Stimulated activated naive CD8-positive, alpha-beta T cell treated with anti-CD3 and anti-CD28 coated beads, Interleukin-15, Interleukin-2, amounts not matched to agents 100 U/mL and 50 U/mL, for 24 hours (primary cell): Measurements from ENCODE around the gene CDH4.

ENCODE experiments used
- ATAC-seq: fragments of 150-1000 bp; cut with Tn5 transposase; one replicate; pipeline ENCODE4 v1.10.0; 2021
- DNase-seq: peaks from one replicate; pipeline ENCODE4 v3.0.0; 2021

CDH4 gene

DNA sequence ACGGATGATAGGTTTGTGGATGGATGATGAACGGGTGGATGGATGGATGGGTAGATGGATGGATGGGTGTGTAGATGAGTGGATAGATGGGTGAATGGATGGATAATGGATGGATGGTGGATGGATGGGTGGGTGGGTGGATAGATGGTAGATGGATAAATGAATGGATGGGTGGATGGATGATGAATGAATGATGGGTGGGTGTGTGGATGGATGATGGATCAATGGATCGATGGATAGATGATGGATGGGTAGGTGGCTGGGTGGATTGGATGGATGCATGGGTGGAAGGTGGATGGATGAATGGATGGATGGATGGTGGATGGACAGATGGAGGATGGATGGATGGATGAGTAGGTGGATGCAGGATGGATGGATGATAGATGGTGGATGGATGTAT, 419.5 kb downstream of the CDH4 start:
- DNase-seq (no peak), ATAC-seq (no peak)

GRCh38 chr20:61673152-61673847, 421.2 kb downstream of the CDH4 start:
- ATAC-seq: no peak
- no peak for DNase-seq

DNA sequence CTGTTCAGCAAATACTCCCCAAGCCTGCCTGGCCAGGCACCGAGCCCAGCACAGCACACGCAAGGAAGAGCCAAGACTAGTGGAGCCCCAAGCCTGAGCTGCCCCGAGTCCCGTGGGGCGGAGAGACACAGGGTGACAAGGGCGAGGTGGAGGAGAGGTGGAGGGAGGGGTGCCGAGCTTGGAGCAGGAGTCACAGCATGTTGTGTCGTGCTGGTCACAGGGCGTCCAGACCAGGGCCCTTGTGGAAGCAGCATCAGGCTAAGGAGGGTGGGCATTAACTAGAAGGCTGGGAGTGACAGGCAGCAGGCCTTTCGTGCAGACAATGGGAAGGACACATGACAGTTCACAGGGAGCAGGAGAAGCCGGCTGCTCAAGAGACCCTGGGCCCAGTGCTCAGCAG, 422.1 kb downstream of the CDH4 start:
- ATAC-seq (no peak), DNase-seq (no peak)

DNA sequence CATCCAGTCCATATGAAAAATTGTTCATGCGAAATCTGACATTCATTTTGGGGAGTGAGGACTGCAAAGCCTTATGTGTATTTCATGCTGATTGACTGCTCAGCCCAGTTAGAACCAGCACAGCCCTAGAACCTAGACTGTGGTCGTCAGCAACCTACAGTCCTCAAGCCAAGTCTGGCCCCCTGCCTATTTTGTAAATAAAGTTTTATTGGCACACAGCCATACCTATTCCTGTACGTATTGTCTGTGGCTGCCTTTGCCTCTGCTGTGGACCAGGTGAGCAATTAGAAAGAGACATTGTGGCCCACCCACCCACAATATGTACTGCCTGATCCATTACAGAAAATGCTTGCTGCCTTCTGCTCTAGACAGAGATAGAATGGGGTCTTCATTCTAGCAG, 422.6 kb downstream of the CDH4 start:
- no peak for ATAC-seq
- DNase-seq: no peak

GRCh38 chr20:61677928-61678327, 425.9 kb downstream of the CDH4 start:
- ATAC-seq: no peak

GRCh38 chr20:61678437-61678836, 426.4 kb downstream of the CDH4 start:
- no peak for ATAC-seq
- DNase-seq: no peak

More at GRCh38 chr20:61677928-61678327, 425.9 kb downstream of the CDH4 start:
- no peak for DNase-seq

GRCh38 chr20:61679473-61679872, 427.4 kb downstream of the CDH4 start:
- ATAC-seq (no peak), DNase-seq (no peak)

- ATAC-seq: no peak
- DNase-seq: no peak
Measured at GRCh38 chr20:61680096-61680495, 428.0 kb downstream of the CDH4 start.

DNA sequence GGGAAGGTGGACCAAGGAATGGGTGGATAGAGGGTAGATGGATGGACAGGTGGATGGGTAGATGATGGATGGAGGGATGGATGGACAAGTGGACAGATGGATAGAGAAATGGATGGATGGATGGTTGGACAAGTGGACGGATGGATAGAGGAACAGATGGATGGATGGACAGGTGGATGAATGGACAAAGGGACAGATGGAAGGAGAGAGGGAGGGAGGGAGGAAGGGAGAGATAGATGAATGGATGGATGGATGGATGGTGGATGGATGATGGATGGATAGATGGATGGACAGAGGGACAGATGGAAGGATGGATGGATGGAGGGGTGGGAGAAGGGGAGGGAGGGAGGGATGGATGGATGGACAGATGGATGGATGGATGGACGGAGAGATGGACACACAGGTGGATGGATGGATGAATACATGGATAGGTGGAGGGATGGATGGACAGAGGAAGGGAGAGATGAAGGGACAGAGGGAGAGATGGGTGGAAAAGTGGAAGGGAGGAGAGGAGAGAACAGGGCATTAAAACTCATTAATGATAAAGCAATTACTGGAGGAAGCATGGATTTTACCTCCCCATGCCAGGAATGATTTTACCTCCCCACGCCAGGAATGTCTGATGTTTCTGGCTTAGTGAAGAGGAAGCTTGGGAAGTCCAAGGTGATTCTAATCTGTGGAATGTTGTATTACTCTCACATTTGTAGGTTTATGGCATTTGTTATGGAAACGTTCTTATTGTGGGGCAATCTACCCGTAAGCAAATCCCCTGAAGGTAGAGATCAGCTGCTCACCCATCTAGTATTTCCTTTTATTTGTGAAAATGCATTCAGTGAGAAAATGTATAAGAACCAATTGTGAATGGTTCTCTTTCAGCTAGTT, 430.3 kb downstream of the CDH4 start:
- DNase-seq (no peak), ATAC-seq (no peak)

- ATAC-seq: no peak
- no peak for DNase-seq
Measured at GRCh38 chr20:61682996-61683681, 431.1 kb downstream of the CDH4 start.

GRCh38 chr20:61683721-61684120, 431.7 kb downstream of the CDH4 start:
- DNase-seq (no peak), ATAC-seq (no peak)

DNA sequence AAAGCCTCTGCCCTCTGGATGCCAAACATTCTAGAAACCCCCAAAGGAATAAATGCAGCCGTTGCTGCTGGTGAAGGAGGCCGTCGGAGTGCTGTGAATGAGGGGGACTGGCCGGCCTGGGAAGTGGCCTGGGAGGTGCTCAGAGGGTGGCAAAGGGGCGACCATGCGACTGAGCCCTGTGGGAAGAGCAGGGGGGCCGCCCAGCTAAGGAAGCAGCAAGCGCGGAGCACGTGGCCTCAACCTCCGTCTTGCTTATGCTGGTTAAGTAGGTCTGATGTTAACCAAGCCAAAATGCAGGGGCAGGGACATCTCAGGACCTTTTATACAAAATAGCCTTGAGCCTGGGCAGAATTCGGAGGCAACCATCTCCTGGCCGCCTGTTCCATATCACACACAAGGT, 432.1 kb downstream of the CDH4 start:
- ATAC-seq: no peak
- no peak for DNase-seq

- no peak for ATAC-seq
- DNase-seq: no peak
Measured at GRCh38 chr20:61684583-61685235, 432.6 kb downstream of the CDH4 start.

GRCh38 chr20:61685462-61685861, 433.4 kb downstream of the CDH4 start:
- no peak for ATAC-seq
- DNase-seq: no peak

GRCh38 chr20:61686051-61686936, 434.2 kb downstream of the CDH4 start:
- no peak for ATAC-seq
- DNase-seq: no peak

GRCh38 chr20:61688411-61688810, 436.4 kb downstream of the CDH4 start:
- DNase-seq (no peak), ATAC-seq (no peak)

DNA sequence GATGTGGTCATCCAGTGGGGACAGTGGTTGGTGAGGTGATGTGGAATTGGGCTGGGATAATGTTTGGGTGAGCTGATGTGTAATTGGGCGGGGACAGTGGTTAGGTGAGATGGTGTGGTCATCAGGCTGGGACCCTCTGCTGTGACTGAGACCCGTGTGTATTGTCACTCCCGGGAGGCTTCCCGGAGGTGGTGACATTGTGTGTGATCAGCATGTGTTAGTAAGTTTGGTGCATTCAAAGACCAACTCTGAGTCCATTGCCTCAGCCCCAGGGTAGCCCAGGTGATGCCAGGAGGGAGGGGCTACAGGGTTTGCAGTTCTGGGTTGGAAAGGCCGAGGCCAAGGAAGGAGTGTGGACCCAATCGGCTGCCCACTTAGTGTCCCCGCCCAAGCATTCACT, 438.1 kb downstream of the CDH4 start:
- no peak for ATAC-seq
- DNase-seq: no peak

DNA sequence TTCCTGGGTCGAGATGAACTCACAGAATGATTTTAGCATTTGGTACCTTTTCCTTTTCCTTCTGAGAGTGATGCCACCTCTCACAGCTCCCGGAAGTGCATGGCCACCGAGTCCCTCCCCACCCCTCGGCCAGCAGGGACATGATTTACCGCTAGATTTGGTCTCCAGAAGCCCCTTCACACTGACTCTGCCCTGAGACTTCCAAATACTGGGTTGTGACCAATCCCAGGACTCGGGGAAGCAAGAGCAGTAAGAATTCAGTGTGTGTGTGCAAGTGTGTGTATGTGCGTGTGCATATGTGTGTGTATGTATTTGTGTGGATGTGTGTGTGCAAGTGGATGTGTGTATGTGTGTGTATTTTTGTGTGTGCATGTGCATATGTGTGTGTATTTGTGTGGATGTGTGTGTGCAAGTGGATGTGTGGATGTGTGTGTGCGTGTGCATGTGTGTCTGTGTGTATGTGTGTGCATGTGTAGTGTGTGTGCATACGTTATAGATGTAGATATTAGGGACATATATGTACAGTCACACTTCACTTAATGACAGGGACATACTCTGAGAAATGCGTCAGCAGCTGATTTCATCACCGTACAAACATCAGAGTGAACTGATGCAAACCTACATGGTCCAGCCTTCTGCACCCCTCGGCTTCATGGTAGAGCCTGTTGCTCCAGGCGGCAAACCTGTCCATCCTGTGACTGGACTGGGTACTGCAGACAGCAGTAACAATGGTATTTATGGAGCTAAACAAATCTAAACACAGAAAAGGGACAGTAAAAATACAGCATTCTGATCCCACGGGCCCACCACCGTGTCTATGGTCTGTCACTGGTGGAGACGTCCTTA, 439.2 kb downstream of the CDH4 start:
- DNase-seq (no peak), ATAC-seq (no peak)

- ATAC-seq (no peak), DNase-seq (no peak)
Measured at GRCh38 chr20:61691978-61692377, 439.9 kb downstream of the CDH4 start.

- DNase-seq: no peak
- ATAC-seq: no peak
Measured at GRCh38 chr20:61692479-61692878, 440.4 kb downstream of the CDH4 start.
